HuH-7 (cell line): ENCODE measurements around the gene ANKS1A.
"Not testable (repeated sequence)": the region's sequence is repeated elsewhere in the genome, so short reads cannot be mapped to it uniquely, and the experiment has no call there.

Experiments used
- DNase-seq: peaks from one replicate; pipeline ENCODE4 v3.0.0; 2011; ENCODE audit warnings: low spot score

ANKS1A gene

GRCh38 chr6:34887753-34888513 lies 1.1 kb upstream of the ANKS1A start, which contains the start of gene TAF11:
Gene TAF11 (minus strand): TSS chr6:34888042. CDS start chr6:34887957, 85 bp downstream.
- peak; percentile 67 for DNase-seq

GRCh38 chr6:34888514-34888856 lies 570 bp upstream of the ANKS1A start:
- DNase-seq: no peak

- no peak for DNase-seq
Measured at GRCh38 chr6:34890533-34890925, 1.5 kb downstream of the ANKS1A start.

- DNase-seq: no peak
Measured at GRCh38 chr6:34891296-34891695, 2.2 kb downstream of the ANKS1A start.

GRCh38 chr6:34894693-34895092 lies 5.6 kb downstream of the ANKS1A start:
- DNase-seq: no peak

GRCh38 chr6:34897130-34897529 lies 8.1 kb downstream of the ANKS1A start:
- DNase-seq: no peak

GRCh38 chr6:34897716-34898115 lies 8.7 kb downstream of the ANKS1A start:
- no peak for DNase-seq

- DNase-seq: not testable (repeated sequence)
Measured at GRCh38 chr6:34899748-34900147, 10.7 kb downstream of the ANKS1A start.

GRCh38 chr6:34900321-34901031 lies 11.4 kb downstream of the ANKS1A start:
- no peak for DNase-seq

GRCh38 chr6:34901930-34902329 lies 12.9 kb downstream of the ANKS1A start:
- DNase-seq: no peak

GRCh38 chr6:34904990-34905613 lies 16.0 kb downstream of the ANKS1A start:
- no peak for DNase-seq

- DNase-seq: no peak
Measured at GRCh38 chr6:34906826-34907225, 17.8 kb downstream of the ANKS1A start.

- DNase-seq: no peak
Measured at GRCh38 chr6:34908194-34908593, 19.1 kb downstream of the ANKS1A start.

GRCh38 chr6:34909320-34909883 lies 20.3 kb downstream of the ANKS1A start:
- DNase-seq: no peak

- DNase-seq: no peak
Measured at GRCh38 chr6:34911822-34912221, 22.8 kb downstream of the ANKS1A start.

- no peak for DNase-seq
Measured at GRCh38 chr6:34912715-34913464, 23.8 kb downstream of the ANKS1A start.

- DNase-seq: no peak
Measured at GRCh38 chr6:34914358-34914757, 25.3 kb downstream of the ANKS1A start.

- DNase-seq: no peak
Measured at GRCh38 chr6:34916348-34916967, 27.4 kb downstream of the ANKS1A start.

GRCh38 chr6:34917626-34918285 lies 28.7 kb downstream of the ANKS1A start:
- no peak for DNase-seq

GRCh38 chr6:34919651-34920050 lies 30.6 kb downstream of the ANKS1A start:
- no peak for DNase-seq

- DNase-seq: no peak
Measured at GRCh38 chr6:34920097-34920496, 31.0 kb downstream of the ANKS1A start.
